NCI-H524 treated with DMSO at 0.1 percent for 48 hours (cell line): ENCODE results near the gene FBRS.
"Not testable (repeated sequence)": the region's sequence is repeated elsewhere in the genome, so short reads cannot be mapped to it uniquely, and the experiment has no call there.

Source experiments
- DNase-seq: peaks from one replicate; lab custom pipeline; 2025; lab: John Stamatoyannopoulos, UW

Gene FBRS

DNA sequence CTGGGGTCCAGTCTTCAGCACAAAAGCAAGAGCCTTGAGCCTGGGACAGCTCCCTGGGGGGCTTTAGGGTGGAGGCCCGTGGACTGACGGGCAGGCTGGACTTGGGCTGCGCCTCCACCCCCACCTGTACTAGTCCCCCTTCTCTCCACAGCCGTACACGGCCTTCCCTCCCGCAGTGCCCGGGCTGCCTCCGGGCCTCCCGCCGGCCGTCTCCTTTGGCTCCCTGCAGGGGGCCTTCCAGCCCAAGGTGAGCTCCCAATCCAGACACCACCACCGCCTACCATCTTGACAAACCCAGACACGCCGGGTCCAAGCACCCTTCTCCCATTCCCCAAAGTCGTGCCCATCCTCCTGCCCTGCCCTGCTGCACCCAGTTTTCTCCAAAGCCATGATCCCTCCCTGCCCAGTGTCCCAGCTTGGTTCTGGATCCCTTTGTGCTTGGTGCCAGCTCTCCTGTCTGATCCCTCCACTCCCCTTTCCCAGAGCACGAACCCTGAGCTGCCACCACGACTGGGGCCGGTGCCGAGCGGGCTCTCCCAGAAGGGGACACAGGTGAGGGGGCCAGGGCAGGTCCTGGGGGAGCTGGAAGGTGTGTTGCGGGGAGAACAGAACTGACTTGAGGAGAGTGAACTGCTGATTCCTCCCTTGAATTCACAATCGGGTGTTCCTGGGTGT, 7.1 kb downstream of the FBRS start:
- no peak for DNase-seq

DNA sequence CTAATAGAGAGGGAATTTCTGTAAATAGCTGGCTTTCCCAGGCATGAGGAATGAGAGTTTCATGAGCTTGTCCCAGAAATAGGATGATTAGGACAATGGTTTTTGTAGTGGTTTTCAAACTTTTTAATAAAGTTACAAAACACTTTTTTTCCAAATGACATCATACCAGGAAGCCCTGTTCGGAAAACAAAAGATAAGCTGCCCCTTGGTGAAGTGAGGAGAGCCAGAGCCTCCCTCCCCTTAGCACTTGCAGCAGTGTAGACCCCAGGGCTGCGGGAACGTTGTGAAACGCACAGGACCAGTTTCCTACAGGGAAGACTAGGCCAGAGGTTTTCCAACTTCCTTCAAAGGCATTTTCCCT, 7.6 kb downstream of the FBRS start:
- no peak for DNase-seq

DNA sequence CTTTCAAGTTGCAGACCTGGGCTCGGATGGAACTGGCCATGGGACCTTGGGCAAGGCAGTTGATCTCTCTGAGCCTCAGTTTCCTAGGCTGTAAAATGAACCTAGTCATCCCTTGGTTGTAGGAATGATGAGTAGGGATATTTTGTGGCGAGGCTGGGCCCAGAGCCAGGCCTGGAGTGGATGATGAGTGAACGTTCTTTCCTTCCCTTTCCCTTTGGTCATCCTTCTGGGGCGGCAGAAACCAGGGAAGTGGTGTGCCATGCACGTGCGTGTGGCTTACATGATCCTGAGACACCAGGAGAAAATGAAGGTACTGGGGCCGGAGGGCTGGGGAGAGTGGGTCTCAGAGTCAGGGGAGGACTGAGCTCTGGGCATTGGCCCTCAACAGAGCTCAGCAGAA, 8.4 kb downstream of the FBRS start:
- no peak for DNase-seq

DNA sequence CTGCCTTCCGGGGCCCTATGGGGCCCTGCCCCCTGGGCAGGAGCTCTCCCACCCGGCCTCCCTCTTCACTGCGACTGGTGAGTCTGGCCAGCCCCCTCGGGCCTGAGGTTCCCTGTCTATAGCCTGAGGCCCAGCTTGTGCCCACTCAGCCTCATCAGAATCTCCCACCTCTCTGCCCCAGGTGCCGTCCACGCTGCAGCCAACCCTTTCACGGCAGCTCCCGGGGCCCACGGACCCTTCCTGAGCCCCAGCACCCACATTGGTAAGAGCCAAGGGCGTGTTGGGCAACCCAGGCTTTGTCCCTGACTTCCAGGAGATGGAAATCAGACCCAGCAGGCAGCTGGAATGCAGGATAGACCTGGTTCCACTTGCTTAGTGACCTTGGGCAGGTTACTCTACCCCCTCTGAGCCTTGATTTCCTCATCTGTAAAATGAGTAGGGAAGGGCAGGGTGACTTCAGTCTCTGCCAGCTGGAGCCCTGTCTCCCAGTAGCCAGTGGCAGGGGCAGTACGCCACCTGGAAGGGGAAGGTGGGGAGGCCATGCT, 9.2 kb downstream of the FBRS start:
- DNase-seq, result no peak

DNA sequence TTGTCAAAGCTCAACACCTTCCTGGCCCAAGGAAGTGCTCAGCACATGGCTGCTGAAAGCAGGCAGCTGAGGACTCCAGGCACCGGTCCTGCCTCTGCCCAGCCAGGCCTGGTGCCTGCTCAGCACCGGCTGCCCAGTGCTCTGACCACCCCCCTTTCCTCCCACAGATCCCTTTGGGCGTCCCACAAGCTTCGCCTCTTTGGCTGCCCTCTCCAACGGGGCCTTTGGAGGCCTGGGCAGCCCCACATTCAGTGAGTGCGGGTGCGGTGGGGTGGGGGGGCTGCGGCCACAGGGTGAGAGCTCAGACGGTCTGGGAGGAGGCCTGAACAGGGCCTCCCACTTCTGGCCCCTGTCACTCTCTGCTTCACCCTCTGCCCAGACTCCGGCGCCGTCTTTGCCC, 10.2 kb downstream of the FBRS start:
- DNase-seq, result no peak

DNA sequence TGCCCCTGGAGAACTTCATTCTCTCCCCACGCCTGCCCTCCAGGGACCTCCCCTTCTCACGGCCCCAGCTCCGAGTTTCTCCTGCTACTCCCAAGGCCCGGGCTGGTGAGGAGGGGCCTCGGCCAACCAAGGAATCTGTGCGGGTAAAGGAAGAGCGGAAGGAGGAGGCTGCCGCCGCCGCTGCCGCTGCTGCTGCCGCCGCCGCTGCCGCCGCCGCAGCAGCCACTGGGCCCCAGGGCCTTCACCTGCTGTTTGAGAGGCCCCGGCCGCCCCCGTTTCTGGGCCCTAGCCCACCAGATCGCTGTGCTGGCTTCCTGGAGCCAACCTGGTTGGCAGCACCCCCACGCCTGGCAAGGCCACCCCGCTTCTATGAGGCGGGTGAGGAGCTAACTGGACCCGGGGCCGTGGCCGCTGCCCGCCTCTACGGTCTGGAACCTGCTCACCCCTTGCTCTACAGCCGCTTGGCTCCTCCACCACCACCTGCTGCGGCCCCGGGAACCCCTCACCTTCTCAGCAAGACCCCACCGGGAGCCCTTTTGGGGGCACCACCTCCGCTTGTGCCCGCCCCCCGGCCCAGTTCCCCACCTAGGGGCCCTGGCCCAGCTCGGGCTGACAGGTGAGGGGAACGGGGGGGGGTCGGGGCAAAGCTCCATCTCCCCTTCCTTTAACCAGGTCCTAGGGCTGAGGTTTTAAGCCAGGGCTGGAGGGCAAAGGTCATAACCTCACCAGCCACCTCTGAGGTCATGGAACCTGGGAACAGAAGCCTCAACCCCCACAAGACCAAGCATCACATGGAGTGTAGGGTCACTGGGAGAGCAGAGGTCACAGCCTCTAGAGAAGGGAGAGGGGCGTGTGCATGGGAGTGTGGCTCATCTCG, 11.0 kb downstream of the FBRS start:
- DNase-seq, result no peak

DNA sequence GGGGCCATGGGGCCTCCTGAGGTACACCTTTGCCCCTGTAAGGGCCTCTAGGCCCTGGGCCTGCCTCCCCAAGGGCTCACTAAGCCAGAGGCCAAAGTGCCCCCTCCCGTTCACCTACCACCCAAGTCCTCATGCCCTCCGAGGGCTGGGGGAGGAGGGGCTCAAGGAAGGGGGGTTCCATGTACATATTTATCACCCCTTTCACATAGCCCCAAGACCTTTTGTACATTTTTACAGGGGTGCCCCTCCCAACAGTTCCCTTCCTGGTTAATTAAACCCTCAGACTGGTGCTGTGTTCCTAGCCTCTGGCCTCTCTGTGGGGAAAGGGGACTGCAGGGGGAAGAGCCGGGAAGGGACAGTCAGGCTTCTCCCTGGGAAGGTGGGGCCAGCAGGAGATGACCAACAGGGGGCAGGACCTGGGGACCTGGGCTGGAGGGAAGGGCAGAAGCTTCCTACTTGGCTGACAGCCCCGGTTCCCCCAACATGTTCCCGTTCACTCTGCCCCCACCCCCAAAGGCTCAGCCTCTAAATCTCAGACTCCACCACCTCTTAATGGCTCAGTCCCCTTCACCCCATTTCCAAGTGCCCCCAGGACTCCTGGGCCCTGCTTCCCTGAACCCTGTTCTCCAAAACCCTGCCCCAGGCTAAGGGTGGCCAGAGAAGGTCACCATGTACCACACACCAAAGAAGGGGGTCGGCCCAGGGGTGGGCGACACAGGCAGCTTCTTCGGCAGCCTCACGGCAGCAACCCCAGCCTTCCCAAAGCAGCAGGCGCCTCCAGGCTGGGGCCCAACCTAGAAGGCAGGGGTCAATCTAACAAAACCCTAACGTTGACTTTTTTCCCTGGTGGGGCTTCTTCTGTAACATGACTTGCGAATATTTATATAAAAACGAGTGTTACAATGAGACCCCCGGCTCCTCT, 11.9 kb downstream of the FBRS start:
- DNase-seq, result no peak

DNA sequence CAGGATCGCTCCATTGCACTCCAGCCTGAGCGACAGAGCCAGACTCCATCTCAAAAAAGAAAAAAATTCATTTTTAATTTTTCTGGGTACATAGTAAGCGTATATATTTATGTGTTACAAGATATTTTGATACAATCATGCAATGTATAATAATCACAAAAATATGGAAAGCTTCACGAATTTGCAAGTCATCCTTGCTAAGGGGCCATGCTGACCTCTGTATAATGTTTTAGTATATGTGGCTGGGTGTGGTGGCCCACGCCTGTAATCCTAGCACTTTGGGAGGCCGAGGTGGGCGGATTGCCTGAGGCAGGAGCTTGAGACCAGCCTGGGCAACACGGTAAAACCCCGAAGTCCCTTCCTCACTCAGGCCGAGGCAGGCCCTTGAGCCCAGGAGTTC, 16.9 kb downstream of the FBRS start:
- DNase-seq, result no peak

DNA sequence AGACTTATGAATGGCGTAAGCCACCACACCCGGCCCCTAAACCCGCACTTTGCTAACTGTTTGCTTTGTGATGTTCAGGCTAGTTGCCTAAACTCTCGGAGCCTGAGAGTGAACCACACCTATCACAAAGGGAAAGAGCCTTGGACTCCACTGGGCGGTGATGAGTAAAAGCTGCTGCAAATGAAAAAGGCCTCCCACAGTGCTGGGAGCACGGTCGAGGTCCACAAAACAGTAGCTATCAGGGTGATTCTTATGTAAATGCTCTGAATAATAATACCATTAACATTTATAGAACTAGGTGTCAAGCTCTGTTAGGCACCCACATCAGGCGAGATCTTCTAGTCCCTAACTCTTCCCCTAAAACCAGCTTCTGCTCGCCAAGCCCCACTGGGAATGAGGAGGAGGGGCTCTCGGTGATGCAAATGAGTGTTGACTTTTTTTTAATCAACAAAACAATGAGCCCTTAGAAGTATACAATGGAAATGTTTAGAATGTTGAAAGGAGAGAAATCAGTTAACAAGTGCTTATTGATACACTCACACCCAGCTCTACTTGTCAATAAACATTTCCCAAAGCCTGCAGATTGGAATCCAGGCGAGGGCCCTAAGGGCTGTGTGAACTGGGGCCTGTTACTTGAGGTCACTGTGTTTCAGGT, 19.8 kb downstream of the FBRS start:
- DNase-seq, result no peak

DNA sequence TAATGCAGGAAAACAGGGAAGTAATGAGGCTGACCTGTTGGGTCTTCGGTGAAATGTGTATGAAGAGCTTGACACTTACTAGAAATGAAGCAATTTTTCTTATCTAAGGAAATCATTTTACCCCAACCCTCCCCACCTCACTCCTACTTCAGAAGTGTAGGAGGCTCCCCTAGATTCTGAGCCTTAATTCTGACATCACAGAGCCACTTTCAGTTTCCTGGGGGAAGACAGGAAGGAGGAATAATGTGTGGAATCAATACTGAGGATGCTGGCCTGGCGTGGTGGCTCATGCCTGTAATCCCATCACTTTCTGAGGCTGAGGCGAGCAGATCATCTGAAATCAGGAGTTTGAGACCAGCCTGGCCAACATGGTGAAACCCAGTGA, 20.3 kb downstream of the FBRS start:
- no peak for DNase-seq

DNA sequence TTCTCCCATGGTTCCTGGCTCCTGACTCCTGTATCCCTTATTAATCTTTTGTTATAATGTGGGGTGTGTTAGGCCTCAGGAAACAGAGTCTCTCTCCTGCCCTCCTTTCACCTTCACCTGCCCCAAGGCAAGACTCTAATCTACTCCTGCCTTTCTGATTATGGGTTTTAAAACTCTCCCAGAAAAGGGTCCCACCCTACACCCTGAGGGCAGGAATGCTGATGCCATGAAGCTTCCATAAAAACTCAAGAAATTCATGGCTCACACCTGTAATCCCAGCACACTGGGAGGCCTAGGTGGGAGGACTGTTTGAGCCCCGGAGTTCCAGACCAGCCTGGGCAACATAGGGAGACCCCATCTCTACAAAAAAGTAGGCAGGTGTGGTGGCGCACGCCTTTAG, 22.1 kb downstream of the FBRS start:
- DNase-seq, result no peak

DNA sequence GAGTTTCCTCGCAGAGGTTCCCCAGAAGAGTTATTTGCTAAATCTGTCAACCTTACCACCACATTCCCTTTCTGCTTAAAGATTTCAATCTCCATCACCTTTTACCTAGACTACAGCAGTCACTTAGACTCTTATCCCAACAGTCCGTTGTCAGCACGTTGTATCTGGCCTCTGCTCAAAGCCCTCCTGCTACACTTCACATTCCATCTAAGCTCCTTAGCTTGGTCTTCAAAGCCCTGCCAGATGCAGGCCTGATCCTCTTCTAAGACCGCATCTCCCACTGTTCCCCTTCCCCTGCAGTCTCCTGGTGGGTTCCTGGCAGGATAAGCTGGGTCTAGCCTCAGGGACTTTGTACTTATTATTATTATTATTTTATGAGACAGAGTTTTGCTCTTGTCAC, 30.5 kb downstream of the FBRS start:
- no peak for DNase-seq

DNA sequence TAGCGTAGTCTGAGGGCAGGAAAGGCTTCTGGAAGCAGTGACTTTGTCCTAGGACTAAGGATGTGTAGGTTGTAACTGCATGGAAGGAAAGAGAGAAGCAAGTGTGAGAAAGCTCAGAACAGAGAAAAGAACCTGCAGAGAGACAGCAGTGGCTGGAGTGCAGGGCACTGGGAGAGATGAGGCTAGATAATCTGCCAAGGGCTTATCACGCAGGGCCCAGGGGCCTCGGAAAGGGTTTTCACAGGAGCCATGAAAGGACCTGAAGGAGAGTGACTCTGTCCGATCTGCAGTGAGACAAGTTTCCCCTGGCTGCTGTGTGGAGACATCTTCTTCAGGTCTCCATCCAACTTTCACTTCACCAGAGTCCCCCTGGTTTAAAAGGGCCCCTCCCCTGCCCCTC, 33.7 kb downstream of the FBRS start:
- DNase-seq, result no peak

DNA sequence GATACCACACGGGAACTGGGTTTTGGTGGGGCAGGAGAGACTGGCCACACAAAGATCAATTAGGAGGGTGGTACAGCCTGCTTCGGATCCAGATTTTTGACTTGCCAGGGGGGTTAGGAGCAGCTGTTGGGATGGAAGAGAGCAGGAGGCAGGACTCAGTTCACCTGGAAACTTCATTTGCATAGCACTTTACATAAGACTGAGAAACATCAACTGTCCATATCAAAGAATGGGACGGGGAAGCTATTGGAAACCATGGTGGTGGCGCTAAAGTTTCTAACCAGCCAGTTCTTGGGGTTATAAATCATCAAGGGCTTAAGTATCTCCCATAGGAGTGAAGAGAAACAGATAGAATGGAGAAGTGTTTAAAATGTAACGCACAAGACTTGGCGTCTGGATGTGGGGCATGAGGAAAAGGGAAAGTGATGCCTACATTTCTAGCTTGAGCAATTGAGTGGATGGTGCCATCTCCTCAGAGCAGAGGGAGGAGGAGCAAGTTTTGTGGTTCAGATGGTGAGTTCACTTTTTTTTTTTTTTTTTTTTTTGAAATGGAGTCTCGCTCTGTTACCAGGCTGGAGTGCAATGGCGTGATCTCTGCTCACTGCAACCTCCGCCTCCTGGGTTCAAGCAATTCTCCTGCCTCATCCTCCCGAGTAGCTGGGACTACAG, 34.3 kb downstream of the FBRS start:
- DNase-seq, result no peak

DNA sequence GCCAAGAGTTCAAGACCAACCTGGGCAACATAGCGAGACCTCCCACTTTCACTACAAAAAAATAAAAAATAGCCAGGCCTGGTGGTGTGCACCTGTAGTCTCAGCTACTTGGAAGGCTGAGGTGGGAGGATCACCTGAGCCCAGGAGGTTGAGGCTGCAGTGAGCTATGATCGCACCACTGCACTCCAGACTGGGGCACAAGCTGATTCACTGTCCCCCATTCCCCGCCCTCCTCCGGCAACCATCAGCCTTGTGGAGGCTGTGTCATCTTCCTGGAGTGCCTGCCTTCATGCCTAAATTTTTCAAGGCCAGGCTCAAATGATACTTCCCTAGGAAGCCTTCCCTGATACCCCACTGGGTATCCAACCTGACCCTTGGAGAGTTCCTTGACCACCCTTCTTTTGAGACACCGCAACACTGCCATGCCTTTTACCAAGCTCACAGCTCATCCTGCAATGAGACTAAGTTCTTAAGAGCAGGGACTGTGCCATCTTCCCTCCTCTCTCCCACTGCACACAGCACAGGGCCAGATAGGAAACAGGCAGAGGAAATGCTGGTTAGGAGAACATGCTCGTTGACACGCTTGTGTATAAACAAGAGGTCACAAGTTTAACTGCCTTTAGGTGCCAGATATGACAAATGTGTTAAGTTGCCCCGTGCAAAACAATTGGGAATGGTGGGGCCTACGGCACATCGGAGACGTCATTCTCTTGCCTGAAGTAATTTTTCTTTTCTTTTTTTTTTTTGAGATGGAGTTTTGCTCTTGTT, 36.9 kb downstream of the FBRS start:
- DNase-seq, result no peak

DNA sequence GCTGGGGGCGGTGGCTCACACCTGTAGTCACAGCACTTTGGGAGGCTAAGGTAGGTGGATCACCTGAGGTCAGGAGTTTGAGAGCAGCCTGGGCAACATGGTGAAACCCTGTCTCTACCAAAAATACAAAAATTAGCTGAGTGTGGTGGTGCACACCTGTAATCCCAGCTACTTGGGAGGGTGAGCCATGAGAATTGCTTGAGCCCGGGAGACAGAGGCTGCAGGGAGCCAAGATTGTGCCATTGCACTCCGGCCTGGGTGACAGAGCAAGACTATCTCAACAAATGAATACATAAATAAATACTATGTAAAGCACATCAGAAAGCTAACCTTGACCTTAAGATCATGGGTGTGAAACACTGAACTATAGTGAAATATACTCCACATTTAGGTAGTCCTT, 38.4 kb downstream of the FBRS start:
- DNase-seq, result not testable (repeated sequence)

DNA sequence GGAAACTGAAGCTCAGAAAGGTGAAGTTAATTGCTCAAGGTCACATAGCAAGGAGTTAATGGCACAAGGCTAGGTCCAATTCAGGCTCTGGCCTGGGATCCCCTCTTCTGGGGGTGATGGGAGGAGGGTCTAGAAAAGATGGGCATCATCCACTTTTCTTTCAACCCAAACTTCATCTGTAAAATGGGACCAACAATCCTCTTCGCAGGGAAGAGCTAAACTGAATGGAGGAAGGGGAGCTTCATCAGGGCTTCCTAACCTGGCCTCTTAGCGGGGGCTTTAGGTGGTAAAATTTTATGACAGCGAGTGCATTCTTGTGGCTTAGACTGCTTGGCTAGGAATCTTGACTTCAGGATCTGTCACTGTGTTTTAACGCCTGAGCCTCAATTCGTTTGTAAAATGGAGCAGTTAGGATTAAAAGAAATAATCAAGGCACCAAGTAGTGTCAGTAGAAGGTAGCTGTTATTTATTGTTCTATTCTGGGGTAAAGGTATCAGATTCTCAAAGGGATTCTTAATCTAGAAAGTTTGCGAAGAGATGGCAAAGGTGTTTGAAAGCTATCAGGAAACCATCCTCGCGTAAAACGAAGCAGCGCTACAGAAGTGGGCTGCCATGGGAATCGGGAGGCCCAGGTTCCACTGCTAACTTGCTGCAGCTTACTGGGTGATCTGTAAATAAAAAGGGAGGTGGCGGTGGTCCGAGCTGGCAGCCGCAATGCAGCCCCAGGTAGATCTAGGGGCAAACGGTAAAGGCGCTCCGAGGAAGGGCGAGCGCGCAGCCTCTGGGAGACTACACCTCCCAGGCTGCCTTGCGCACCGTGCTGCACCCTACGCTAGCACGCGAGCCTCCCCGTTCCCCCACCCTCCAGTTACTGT, 39.3 kb downstream of the FBRS start:
- DNase-seq, result no peak

DNA sequence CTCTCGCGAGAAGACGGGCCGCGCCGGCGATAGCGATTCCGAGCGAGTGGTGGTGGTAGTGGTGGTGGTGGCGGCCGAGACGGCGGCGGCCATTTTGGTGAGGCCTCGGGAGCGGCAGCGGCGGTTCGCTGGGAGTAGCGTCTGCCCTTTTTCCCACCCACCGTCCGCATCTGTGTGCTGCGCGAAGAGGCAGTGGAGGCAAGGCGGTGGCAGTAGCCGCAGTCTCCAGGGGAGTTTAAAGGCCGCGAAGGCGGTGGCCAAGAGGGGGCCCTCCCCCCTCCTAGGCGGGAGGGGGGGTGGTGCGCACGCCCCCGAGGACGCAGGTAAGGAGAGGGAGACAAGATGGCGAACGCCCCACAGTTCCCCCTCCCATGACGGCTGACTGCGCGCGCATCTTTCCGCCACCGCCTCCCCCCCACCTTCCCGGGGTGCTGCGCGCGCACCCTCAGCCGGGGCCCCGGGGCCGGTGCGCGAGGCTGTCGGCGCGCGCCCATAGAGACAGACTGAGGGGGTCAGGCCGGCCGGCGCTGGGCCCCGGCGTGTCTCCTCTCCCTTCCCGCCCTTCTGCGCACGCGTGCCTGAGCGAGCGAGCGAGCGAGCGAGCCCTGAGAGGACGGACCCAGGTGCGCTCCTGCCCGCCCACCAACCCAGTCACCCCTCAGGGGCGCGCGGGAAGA, 40.0 kb downstream of the FBRS start:
- DNase-seq, result peak; percentile 82
